Suprapubic skin (tissue), 4 donors: ENCODE data around the gene CDK5RAP2. TPM values are rescaled to one million over a fixed set of nuclear protein-coding genes. Genes with fewer than 3 reads are reported as not detected.

Experiments used
- DNase-seq, 2 donors: peaks; one replicate each; pipeline ENCODE4 v3.0.0-alpha.2; 2019; ENCODE audit warnings: low spot score in 2 of 2
- H3K27ac ChIP-seq: fragments of 200-600 bp; sonication (generic); one replicate; pipeline ENCODE4 v1.5.1; 2019
- H3K27me3 ChIP-seq: fragments of 200-600 bp; sonication (generic); one replicate; pipeline ENCODE4 v1.5.1; 2019
- H3K36me3 ChIP-seq: fragments of 200-600 bp; sonication (generic); one replicate; pipeline ENCODE4 v1.5.1; 2019
- H3K4me1 ChIP-seq: fragments of 200-600 bp; sonication (generic); one replicate; pipeline ENCODE4 v1.5.1; 2019
- H3K4me3 ChIP-seq: fragments of 200-600 bp; sonication (generic); one replicate; pipeline ENCODE4 v1.5.1; 2019; ENCODE audit warnings: mild to moderate bottlenecking
- H3K9me3 ChIP-seq: fragments of 200-600 bp; sonication (generic); one replicate; pipeline ENCODE4 v1.5.1; 2019
- EP300 ChIP-seq: sonication (generic); formaldehyde crosslinking; IDR thresholded peaks from one replicate; pipeline ENCODE4 v1.6.1; 2017; ENCODE audit warnings: antibody characterized with exemption
- POLR2A ChIP-seq, 2 donors: fragments of 450-650 bp; IDR thresholded peaks; one replicate each; pipeline ENCODE4 v1.6.1; 2017; ENCODE audit warnings: antibody characterized with exemption in 2 of 2, mild to moderate bottlenecking in 2 of 2, moderate library complexity in 2 of 2
- POLR2AphosphoS5 ChIP-seq, 3 donors: sonication (generic); formaldehyde crosslinking; IDR thresholded peaks; one replicate each; pipeline ENCODE4 v1.6.1; 2017; ENCODE audit warnings: antibody characterized with exemption in 3 of 3
- WGBS: methylation state at CpG from one replicate; pipeline ENCODE4 v1.1.5; 2018; 5-methylcytosine and 5-hydroxymethylcytosine counted together
- total RNA-seq, 4 donors: library from RNA; depleted of rRNA; stranded (reverse); fragments of >200 nt; gene quantifications; one replicate each; pipeline ENCODE4 v1.1.0, GENCODE V29; 2016
- TF ChIP-seq, protein P1 (sequence below), 2 donors: fragments of 200-600 bp in 1 of 2; fragments of 450-650 bp in 1 of 2; sonication (generic) in 1 of 2; IDR thresholded peaks; one replicate each; pipeline ENCODE4 v1.5.1; 2016 to 2019; ENCODE audit warnings: antibody characterized with exemption in 2 of 2, mild to moderate bottlenecking in 1 of 2, moderate library complexity in 1 of 2

Gene CDK5RAP2
- total RNA-seq, 4 donors from 2014 or later: 60.1 to 105 (median 64.3) TPM

DNA sequence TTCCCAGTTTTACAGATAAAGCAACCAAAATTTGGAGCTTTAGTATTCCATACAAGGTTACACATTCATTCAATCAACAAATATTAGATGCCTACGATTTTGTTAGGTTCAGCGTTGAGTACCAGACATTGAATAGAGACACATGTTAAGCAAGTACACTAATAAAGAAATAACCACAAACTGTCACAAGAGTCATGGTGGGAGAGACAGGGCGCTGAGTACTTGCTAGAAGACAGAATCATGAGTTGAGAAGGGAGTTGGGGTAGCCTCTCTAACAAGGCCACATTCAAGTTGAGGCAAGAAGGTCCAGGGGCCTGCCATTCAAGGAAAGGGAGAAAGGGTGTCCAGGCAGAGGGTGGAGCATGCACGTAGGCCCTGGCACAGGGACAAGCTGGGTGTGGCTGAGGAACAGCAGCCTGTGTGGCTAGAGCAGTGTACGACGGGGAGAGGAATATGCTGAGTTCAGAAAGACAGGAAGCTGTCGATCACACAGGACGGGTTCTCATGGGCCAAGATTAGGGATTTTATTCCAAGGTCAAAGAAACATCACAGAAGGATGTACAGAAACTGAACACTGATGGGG is 17.0 kb downstream of the CDK5RAP2 start:
- H3K36me3 ChIP-seq: peaks cover 37% of the 10 kb centered on the region
- no peak overlapping the region for H3K4me3 ChIP-seq
- H3K27ac ChIP-seq: peak overlapping the region; percentile 6
- 54% methylated on average over 8 of the region's 8 CpGs for WGBS
- H3K9me3 ChIP-seq: no peaks in the 10 kb centered on the region
- TF ChIP-seq, protein P1, sequence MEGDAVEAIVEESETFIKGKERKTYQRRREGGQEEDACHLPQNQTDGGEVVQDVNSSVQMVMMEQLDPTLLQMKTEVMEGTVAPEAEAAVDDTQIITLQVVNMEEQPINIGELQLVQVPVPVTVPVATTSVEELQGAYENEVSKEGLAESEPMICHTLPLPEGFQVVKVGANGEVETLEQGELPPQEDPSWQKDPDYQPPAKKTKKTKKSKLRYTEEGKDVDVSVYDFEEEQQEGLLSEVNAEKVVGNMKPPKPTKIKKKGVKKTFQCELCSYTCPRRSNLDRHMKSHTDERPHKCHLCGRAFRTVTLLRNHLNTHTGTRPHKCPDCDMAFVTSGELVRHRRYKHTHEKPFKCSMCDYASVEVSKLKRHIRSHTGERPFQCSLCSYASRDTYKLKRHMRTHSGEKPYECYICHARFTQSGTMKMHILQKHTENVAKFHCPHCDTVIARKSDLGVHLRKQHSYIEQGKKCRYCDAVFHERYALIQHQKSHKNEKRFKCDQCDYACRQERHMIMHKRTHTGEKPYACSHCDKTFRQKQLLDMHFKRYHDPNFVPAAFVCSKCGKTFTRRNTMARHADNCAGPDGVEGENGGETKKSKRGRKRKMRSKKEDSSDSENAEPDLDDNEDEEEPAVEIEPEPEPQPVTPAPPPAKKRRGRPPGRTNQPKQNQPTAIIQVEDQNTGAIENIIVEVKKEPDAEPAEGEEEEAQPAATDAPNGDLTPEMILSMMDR (IDR thresholded peaks at IDR 0.05): no peak
- TF ChIP-seq POLR2AphosphoS5 (IDR thresholded peaks at IDR 0.05) (no peak), POLR2A (IDR thresholded peaks at IDR 0.05) (no peak), EP300 (no peak)
- peaks cover 7% of the 10 kb centered on the region for H3K4me1 ChIP-seq
- DNase-seq: peak in 1 of 2 donors; percentile 48
- H3K27me3 ChIP-seq: no peaks in the 10 kb centered on the region

DNA sequence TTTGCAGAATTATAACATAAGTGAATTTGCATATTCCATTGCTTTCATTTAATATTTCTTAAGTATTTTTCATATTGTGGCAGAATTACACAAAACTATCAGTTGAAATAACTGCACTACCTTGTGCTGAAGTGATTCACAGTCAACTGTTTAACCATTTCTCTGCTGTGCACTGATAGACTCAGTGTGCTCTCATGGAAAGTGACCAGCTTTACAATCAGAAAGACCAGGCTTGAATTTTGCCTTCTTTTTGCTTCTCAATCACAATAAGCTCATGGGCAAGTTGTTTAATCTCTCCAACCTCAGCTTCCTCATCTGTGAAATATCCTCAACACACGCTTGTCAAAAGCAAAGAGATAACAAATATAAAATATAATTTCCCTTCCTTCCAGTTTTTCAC is 18.3 kb downstream of the CDK5RAP2 start:
- WGBS: 100% methylated on average over 1 of the region's 1 CpG
- H3K9me3 ChIP-seq: no peaks in the 10 kb centered on the region
- H3K4me1 ChIP-seq: peaks cover 7% of the 10 kb centered on the region
- no peaks in the 10 kb centered on the region for H3K27me3 ChIP-seq
- peaks cover 27% of the 10 kb centered on the region for H3K36me3 ChIP-seq
- TF ChIP-seq EP300 (no peak), POLR2AphosphoS5 (IDR thresholded peaks at IDR 0.05) (no peak), POLR2A (IDR thresholded peaks at IDR 0.05) (no peak)
- TF ChIP-seq, protein P1 (IDR thresholded peaks at IDR 0.05): no peak
- no peak overlapping the region for H3K4me3 ChIP-seq
- DNase-seq: no peak
- H3K27ac ChIP-seq: no peak overlapping the region

DNA sequence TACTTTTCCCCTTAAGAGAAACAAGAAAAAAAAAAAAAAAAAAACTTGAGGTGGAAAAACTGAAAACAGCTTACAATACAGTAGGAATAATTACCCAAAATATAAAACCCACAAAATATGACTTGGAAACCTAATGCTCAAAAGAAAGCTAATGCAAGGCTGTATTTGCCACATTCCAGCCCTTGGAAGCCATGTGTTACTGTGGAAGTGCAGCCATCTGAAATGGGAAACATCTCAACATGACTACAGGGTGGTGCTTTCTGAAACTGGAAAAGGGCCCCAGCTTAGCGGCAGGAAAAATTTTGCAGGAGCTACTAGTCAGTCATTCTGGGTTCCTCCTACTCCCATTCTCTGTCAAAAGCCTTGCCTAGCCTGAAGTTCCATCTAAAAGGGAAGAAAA is 20.4 kb downstream of the CDK5RAP2 start:
- Histone ChIP-seq H3K4me3 (no peak overlapping the region), H3K27ac (no peak overlapping the region), H3K36me3 (peaks cover 5% of the 10 kb centered on the region), H3K4me1 (peaks cover 7% of the 10 kb centered on the region), H3K27me3 (no peaks in the 10 kb centered on the region), H3K9me3 (no peaks in the 10 kb centered on the region)
- DNase-seq: no peak
- TF ChIP-seq POLR2AphosphoS5 (IDR thresholded peaks at IDR 0.05): no peak
- no peak for TF ChIP-seq EP300
- TF ChIP-seq, protein P1 (IDR thresholded peaks at IDR 0.05): no peak
- TF ChIP-seq POLR2A (IDR thresholded peaks at IDR 0.05): no peak
- 60% methylated on average over 1 of the region's 1 CpG for WGBS

DNA sequence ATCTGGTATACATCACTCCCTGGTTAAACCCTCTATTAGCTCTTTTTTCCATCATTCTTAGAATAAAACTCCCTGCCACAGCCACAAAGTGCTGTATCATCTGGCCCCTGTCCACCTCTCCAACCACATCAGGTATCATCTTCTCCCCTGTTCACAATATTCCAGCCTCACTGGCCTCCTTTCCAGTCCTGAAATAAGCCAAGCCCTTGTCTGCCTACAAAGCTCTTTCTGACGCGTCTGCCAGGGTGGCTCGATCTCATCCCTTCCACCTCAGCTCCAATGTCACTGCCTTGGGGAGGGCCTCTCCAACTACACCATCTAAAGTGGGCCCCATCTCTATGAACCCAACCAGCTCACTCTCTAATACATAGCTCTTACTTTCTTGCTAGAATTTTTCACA is 21.5 kb downstream of the CDK5RAP2 start:
- Histone ChIP-seq H3K27me3 (no peaks in the 10 kb centered on the region), H3K36me3 (peaks cover 8% of the 10 kb centered on the region), H3K4me3 (no peak overlapping the region), H3K9me3 (no peaks in the 10 kb centered on the region), H3K4me1 (peaks cover 6% of the 10 kb centered on the region), H3K27ac (no peak overlapping the region)
- DNase-seq: no peak
- TF ChIP-seq POLR2AphosphoS5 (IDR thresholded peaks at IDR 0.05): no peak
- no peak for TF ChIP-seq POLR2A (IDR thresholded peaks at IDR 0.05)
- TF ChIP-seq EP300: no peak
- TF ChIP-seq, protein P1 (IDR thresholded peaks at IDR 0.05): no peak
- 91% methylated on average over 3 of the region's 3 CpGs for WGBS

DNA sequence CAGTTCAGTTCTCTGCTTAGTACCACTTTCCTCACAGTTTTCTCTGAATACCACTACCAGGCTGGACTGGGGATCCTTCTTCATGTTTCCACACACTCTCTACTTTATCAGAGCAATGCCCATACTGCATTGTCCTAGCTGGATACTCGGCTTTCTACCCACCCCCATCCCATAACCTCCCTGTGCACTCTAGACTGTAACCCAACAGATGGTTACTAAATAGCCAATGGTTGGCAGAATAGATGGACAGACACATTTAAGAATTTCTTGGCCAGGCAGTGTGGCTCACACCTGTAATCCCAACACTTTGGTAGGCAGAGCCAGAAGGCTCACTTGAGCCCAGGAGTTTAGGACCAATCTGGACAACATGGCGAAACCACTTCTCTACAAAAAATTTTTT is 22.8 kb downstream of the CDK5RAP2 start:
- 42% methylated on average over 2 of the region's 2 CpGs for WGBS
- no peaks in the 10 kb centered on the region for H3K4me1 ChIP-seq
- H3K9me3 ChIP-seq: no peaks in the 10 kb centered on the region
- no peak overlapping the region for H3K27ac ChIP-seq
- H3K4me3 ChIP-seq: no peak overlapping the region
- TF ChIP-seq EP300 (no peak), POLR2A (IDR thresholded peaks at IDR 0.05) (no peak), POLR2AphosphoS5 (IDR thresholded peaks at IDR 0.05) (no peak)
- TF ChIP-seq, protein P1 (IDR thresholded peaks at IDR 0.05): no peak
- DNase-seq: no peak
- H3K36me3 ChIP-seq: peaks cover 6% of the 10 kb centered on the region
- H3K27me3 ChIP-seq: no peaks in the 10 kb centered on the region
